ENCODE data around the gene DCDC1.

Gene DCDC1

GRCh38 chr11:31132531-31133421, 236.8 kb downstream of the DCDC1 start:
- TF ChIP-seq TCF12 (IDR thresholded peaks at IDR 0.05; ENCODE audit: low read depth) (no peak), TEAD4 (IDR thresholded peaks at IDR 0.05) (no peak), CEBPB (IDR thresholded peaks at IDR 0.05) (no peak), TAF1 (IDR thresholded peaks at IDR 0.05; ENCODE audit: low read depth) (no peak), REST (IDR thresholded peaks at IDR 0.05; ENCODE audit: low read depth) (no peak), EP300 (IDR thresholded peaks at IDR 0.05; ENCODE audit: borderline replicate concordance) (no peak), MAX (IDR thresholded peaks at IDR 0.05) (no peak), CREB1 (IDR thresholded peaks at IDR 0.05; ENCODE audit: low read depth) (no peak), NFIC (IDR thresholded peaks at IDR 0.05) (no peak), ZBTB7A (IDR thresholded peaks at IDR 0.05; ENCODE audit: low read depth) (no peak), RAD21 (IDR thresholded peaks at IDR 0.05; ENCODE audit: low read depth) (no peak), YY1 (IDR thresholded peaks at IDR 0.05; ENCODE audit: low read depth) (no peak), FOXM1 (IDR thresholded peaks at IDR 0.05; ENCODE audit: borderline replicate concordance, low read depth) (no peak)

- TF ChIP-seq FOXM1 (IDR thresholded peaks at IDR 0.05; ENCODE audit: borderline replicate concordance, low read depth) (no peak), CREB1 (IDR thresholded peaks at IDR 0.05; ENCODE audit: low read depth) (no peak), USF1 (IDR thresholded peaks at IDR 0.05) (no peak), ZBTB7A (IDR thresholded peaks at IDR 0.05; ENCODE audit: low read depth) (no peak), TEAD4 (IDR thresholded peaks at IDR 0.05) (no peak), REST (IDR thresholded peaks at IDR 0.05; ENCODE audit: low read depth) (no peak), RAD21 (IDR thresholded peaks at IDR 0.05; ENCODE audit: low read depth) (no peak), TCF12 (IDR thresholded peaks at IDR 0.05; ENCODE audit: low read depth) (no peak), YY1 (IDR thresholded peaks at IDR 0.05; ENCODE audit: low read depth) (no peak), EP300 (IDR thresholded peaks at IDR 0.05; ENCODE audit: borderline replicate concordance) (no peak), TAF1 (IDR thresholded peaks at IDR 0.05; ENCODE audit: low read depth) (no peak), EGR1 (IDR thresholded peaks at IDR 0.05) (no peak)
These were observed 237.8 kb downstream of the DCDC1 start for GRCh38 chr11:31131760-31132159.

GRCh38 chr11:31127290-31127689, 242.2 kb downstream of the DCDC1 start:
- TF ChIP-seq TCF12 (IDR thresholded peaks at IDR 0.05; ENCODE audit: low read depth), result no peak
- no peak for TF ChIP-seq RAD21 (IDR thresholded peaks at IDR 0.05; ENCODE audit: low read depth)
- TF ChIP-seq ZBTB7A (IDR thresholded peaks at IDR 0.05; ENCODE audit: low read depth), result no peak
- TF ChIP-seq EP300 (IDR thresholded peaks at IDR 0.05; ENCODE audit: borderline replicate concordance), result no peak
- TF ChIP-seq NFIC (IDR thresholded peaks at IDR 0.05), result no peak
- TF ChIP-seq YY1 (IDR thresholded peaks at IDR 0.05; ENCODE audit: low read depth), result no peak
- TF ChIP-seq CEBPB (IDR thresholded peaks at IDR 0.05), result no peak
- TF ChIP-seq REST (IDR thresholded peaks at IDR 0.05; ENCODE audit: low read depth), result no peak
- TF ChIP-seq CREB1 (IDR thresholded peaks at IDR 0.05; ENCODE audit: low read depth), result no peak
- no peak for TF ChIP-seq FOXM1 (IDR thresholded peaks at IDR 0.05; ENCODE audit: borderline replicate concordance, low read depth)
- no peak for TF ChIP-seq MAX (IDR thresholded peaks at IDR 0.05)
- TF ChIP-seq USF1 (IDR thresholded peaks at IDR 0.05), result no peak

GRCh38 chr11:31120428-31120827, 249.1 kb downstream of the DCDC1 start:
- TF ChIP-seq TEAD4 (IDR thresholded peaks at IDR 0.05) (no peak), EP300 (IDR thresholded peaks at IDR 0.05; ENCODE audit: borderline replicate concordance) (no peak)

Data from Ishikawa (cell line).